ENCODE measurements around the gene NACC2.

Gene NACC2

DNA sequence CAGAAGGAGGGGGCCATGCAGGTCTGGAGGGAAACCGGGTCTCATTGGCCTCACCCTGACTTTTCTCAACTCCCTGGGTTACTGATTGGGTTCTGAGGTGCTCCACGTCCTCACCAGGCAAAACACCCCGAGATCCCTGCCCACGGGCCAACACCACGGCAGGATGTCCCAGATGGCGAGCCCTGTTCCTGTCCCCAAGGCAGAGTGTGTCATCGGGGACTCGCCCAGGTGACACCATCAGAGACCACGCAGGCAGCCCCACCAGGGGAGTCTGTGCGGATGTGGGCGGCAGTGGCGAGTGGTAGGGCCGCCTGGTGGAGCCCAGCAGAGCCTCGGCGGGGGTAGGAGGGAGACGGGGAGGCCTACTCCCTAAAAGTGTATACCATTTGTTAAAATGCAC, 74.9 kb downstream of the NACC2 start:
- no peak for DNase-seq

DNA sequence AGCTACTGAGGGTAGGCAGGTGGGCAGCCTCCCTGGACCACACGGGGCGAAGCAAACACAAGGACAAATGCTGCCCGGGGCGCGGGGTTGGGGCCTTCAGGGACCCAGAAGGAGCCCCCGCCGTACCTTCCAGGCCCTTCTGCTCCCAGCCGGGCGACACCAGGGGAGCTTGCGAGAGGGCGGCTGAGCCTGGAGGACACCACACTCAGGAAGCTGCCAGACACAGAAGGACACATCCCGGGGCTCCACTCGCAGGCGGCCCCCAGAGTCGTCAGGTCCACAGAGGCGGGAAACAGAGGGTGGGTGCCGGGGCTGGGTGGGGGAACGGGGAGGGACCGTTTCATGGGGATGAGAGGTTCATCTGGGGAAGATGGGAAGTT, 75.4 kb downstream of the NACC2 start:
- no peak for DNase-seq

DNA sequence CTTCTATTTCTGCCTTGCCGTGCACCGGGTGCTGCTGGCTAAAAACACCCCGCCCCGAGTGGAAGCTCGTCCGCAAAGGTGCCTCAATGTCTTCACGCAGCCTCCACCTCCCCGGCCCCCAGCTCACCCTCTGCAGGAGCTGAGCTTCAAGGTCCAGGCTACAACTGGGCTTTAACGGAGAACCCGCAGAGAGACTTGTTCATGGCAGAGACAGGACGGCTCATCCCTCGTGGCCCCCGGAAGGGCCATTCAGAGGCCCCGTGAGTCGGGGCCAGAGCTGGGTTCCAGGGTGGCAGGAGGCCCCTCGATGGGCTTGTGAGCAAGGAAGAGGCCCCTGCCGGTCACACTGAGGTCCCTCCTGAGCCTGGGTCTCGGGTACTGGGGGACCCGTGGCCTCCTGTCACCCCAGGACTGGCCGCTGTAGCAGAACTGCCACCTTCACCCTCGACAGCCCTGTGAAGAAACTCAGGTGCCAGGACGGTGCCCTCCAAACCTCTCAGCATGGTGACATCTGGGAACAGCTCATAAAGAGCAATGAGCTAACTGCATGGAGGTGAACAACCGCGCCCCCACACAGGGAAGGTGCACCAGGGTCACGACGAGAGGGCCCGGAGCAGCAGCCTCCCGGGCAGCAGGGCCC, 75.9 kb downstream of the NACC2 start:
- no peak for DNase-seq

DNA sequence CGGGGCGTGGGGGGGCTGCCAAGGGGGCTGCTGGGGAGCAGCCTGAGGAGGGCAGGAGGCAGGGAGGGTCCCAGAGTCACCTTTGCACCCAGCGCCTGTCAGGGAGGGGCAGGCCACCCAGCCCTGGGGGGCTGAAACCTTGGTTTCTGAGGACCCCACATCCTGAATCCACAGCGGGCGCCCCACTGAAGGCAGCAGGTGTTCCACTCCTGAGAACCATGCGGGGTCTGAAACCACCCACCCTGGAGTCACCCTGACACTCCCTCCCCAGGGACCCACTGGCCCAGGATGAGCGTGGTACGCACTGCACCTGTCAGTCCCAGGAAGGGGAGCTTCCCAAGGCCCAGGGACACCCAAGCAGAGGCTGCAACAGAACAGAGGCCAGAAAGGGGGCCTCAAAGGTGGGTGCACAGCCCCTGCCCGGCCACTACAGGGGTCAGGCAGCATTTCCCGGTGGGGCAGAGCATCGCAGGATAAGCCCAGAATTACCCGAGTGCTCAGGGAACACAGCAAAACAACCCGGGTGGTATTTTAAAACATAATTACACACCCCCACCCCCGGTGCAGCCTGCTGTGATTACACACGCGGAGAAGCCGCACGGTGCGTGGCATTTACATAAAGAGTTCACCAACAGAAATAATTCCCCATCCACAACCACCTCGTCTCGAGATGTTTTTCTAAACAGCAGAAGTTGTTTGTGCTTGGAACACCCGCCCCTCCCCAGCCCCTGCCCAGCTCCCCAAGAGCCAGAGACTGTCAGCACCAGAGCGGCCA, 76.6 kb downstream of the NACC2 start:
- DNase-seq: peak; percentile 40

DNA sequence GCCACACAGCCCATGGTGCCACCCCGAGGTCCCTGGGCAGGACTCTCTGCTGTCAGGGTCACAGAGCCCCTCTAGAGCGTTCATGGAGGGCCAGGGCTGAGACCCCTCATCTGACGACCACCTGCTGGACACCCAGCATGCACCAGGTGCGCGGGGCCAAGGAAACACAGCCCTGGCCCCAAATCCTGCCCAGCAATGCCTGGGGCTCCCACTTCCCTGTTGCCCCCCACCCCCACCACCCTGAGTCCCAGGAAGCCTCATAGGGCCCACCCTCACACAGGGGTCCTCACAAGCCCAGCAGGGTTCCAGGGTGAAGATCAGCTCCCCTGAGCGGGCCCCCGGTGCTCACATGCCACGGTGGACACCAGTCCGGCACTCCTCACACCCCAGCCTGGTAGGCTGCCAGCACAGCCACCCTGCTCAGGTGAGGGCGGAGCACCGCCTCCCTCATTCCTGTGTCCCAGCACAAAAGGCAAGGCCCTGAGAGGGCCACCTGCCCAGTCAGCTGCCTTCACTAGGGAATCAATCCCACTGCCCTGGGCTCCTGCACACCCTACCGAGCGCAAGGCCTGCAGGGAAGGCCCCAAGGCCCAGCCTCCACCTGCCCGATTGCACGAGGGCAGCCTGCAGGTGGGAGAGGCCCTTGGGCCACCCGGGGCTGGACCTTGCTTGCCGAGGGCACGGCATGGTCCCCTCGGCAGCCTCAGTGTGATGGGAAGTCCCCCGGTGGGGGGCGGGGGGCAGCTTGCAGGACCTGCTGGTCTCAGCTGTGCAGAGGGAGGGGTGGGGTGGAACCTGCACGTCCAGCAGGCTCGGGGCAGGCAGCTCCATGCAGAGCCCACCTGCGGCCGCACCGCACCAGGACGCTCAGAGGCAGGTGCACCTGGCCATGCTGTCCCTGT, 77.5 kb downstream of the NACC2 start:
- DNase-seq: peak; percentile 16

DNA sequence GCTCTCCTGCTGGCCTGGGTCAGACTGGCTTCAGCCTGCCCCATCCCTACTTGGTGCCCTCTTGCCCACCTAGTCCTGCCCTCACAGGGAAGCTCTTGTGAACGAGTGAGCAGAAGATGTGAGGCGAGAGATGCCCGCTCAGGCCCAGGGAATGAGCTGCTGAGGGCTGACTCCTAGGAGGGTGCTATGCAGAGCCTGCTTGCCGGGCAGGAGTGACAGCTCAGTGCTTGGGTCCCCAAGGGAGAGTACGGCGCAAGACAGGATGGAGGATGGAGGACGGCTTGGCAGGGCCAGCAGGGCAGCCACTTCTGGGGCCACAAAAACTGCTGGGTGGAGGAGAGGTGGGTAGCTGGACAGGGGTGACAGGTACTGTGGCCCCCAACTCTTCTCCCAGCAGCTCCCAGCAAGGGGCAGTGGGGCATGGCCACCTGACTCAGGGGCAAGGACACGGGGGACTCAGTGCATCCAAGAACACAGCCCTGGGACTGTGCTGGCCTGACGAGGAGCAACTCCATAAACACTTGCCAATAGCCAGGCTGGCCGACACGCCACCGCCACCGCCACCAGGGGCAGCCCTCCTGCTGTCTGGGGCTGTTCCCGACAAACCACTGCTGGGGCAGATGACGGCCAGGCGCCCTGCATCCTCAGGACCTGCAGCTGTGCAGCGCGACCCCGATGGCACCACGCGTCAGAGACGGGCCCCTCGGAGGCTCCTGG, 78.4 kb downstream of the NACC2 start:
- no peak for DNase-seq

DNA sequence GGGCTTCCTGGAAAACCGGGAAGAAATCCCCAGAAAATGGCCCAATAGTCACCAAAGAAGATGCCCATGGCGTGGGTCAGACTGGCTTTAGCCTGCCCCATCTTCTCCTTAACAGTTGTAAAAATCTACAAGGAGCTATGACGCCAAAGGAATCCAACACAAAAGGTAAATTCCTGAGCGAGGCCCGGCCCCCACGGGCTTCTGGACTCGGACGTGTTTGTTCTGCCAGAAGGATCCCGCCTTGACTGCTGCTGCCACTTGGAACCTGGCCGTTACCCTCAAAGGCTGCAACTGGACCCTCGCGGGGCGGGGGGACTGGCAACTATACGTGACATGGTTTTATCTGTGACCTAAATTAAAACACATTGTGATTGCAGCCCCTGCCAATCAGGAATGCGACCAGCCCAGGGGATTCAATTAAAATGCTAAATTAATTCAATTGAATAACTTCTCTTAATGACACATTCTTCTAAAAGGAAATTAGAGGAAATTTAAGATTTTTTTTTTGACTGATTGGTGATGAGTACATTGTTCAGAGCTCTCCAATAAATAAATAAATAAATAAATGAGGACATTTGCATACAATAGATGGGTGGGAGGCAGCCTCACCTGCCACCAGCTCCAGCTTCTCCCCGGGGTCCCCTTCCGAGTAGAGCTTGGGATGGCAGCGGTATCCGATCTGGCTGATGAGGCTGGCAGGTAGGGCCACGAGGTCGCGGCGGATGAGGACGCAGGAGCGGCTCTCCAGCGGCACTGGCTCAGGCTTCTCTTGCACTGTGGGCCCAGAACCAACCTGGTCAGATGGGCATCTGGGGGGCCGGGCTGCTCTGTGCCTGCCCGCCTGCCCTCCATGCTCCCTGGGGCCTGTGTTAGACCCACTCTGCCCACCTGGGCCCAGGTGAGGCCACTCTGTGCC, 79.2 kb downstream of the NACC2 start:
- DNase-seq: no peak

DNA sequence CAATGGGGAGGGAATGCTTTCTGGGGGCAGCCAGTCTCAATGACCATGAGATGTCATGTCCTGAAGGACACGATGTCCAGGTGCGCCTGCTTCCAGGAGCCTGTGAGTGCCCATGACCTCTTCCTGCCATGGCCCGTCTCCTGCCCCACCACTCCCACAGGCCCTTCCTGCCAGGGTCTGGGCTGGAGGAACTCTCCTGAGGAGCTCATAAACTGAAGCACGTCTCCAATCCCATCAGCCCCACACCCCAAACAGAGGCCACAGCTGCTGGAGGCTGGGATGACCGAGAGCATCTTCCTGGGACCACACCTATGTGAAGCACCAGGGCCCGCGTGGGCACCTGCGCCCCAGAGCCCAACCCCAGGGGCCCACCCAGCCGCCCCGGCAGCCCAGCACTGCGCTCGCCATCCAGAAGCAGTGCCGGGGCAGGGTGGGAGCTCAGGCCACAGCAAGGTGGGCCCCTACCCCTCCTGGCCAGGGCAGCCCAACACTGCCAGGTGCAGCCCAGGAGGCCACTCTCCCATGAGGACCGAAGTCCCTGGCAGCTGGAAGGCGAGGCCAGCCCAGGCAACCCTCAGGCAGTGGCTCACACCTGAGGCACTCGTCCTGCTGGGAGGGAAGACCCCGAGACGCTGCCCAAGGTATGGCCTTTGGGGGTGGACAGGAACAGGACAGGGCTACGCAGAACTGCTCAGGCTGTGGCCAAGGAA, 80.0 kb downstream of the NACC2 start:
- DNase-seq: no peak

DNA sequence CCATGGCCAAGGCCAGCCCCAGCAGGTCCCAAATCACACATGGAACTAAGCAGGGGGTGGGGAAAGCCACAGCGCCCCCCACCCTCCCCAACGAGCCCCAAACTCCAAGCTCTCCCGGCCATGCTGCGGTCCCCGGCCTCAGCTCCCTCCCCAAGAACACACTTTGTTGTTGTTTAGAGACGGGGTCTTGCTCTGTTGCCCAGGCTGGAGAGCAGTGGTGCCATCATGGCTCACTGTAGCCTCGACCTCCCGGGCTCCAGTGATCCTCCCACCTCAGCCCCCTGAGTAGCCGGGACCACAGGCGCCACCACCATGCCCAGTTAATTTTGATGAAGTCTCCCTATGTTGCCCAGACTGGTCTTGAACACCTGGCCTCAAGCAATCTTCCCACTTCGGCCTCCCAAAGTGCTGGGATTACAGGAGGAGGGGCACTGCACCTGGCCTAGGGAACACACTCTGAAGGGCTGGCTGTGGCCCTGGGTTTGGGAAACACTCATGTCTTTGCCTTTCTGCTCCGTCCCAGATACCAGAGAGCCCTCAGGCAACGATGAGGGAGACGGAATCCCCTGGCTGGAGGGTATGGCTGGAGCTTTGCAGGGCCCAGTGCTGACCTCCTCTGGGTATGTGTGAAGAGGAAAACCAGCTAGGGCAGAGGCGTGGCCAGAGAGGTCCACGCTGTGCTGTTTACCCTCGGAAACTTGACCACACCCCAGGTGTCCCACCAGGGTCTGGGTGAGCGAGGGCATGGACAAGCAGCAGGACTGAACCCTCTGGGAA, 80.8 kb downstream of the NACC2 start:
- DNase-seq: no peak

DNA sequence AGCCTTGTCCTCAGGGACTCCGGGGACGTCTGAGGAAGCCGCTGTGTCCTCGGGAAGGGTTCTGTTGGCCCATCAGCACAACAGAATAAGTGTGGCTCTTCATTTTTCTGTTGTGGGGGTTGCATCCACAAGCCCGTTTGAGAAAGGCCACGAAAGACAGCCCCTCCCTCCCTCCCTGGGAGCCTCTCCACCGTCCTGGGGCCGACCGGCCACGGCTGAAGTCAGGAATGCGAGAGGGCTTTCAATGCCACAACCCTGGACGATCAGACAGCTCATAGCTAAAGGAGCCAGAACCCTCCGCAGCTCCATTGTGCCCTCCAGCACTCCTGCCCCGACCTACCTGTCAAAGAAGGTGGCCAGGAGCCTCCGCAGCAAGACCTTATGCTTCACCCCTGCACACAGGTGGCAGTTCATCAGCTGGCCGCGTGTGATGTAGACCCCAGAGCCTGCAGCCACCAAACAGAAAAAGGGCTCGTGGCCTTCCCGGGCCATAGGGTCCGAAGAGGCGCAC, 81.5 kb downstream of the NACC2 start:
- DNase-seq: no peak

DNA sequence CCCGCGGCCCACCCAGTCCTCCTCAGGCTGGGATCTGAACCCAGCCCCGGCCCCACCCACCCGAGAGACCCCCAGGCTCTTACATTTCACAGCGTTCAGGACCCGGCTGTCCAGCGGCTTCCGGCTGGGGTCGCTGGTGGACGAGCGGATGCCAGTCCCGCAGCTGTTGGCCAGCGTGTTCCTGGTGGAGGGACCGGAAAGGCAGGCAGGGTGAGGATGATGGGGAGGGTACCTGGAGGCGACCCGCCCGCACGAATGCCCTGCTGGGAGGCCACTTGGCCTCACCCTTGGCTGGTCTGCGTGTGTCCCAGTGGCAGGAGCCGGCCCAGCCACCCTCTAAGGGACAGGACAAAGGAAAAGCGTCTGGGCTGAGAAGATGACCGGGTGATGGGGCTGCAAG, 82.0 kb downstream of the NACC2 start:
- DNase-seq: no peak

DNA sequence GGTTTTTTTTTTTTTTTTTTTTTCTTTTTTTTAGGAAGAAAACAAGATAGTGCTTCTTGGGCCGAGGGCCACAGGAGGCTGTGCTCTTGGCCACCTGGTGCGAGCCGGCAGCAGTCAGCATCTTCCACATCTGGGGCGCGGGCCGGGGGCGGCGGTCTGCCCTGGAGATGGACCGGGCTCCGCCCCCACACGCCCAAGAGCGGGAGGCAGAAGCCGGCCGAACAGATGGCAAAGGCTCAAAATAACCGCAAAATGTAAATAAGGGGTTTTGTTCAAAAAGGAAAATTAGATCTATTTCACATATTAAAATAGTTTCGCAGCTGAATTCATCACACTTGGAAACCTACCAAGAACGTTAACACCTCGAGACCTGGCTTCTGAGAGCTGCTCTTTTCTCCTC, 82.4 kb downstream of the NACC2 start:
- DNase-seq: peak; percentile 47

DNA sequence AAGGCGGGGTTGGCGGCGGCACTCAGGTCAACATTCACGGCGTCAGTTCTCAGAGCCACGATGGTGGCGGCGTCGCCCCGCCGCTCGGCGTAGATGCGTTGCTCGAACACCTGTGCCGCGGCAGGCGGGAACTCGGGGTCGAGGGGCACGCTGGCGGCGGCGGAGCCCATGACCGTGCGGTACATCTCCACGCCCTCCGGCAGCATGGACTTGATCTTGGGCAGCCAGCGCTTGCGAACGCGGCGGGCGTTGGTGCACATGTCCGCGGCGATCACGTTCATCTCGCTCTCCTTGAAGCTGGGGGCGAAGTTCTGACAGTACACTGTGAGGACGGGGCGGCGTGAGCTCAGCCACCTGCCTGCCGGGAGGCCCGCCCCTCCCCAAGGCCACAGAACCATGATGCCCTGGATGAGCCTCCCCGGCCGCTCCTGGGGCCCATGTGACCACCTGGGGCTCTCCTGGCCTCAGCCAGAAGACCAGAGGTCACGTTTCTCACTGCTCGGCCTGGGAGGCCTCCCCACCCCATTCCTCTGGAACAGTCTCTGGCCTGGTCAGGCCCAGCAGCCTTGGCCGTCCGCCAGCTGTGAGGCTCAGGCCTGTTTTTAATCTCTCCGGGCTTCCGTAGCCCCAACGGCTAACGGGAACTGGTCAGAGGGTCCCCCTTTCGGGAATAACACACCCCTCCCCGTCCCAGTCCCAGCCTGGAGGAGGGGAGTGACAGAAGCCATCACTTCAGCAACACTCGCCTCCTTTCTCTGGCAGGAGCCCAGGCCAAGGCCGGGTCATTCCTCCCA, 83.2 kb downstream of the NACC2 start:
- DNase-seq: no peak

DNA sequence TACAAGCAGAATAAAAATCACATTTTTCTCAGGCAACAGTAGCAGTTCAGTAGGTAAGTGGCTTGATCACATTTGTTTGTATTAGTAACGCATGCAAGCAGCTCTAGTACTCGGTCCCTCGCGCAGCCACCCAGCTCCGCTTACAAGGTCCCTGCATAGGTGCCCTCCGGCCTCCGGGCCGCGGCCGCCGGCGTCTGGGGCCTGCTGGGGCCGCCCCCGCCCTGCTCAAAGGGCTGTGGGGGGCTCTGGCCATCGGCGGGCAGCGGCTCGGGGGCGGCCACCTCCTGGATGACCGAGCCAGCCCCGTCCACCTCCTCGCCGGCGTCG, 83.8 kb downstream of the NACC2 start:
- DNase-seq: no peak

DNA sequence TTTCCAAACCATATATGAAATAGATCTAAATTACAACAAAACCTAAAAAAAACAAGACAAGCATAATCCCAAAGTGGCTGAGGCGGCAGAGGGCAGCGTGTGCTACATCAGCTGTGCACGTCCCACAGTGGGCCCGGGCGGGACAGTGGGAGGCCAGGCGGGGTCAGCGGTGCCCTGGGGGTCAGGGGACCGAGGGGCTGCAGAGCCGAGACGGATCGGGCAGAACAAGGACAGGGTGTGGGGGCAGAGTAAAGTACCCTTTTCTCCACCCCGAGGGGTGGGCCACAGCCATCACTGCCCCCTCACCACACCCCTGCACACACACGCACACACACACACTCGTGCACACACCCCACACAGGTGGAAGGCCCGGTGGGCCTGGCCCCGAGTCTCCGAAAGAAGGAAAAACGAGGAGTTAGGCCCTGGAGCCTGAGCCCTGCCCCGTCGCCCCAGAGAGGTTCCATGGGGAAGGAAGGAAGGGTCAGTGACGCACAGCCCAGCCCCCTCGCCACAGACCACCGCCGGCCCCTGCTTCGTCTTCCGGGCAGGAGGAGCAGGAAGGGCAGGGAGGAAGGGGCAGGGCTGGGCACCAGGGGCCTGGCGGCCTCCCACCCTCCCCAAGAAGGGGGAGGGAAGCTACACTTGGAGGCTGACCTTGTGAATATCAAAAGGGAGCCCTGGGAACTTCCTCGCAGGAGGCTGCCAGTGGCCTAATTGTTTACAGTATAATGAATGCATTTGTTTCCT, 84.3 kb downstream of the NACC2 start:
- no peak for DNase-seq

DNA sequence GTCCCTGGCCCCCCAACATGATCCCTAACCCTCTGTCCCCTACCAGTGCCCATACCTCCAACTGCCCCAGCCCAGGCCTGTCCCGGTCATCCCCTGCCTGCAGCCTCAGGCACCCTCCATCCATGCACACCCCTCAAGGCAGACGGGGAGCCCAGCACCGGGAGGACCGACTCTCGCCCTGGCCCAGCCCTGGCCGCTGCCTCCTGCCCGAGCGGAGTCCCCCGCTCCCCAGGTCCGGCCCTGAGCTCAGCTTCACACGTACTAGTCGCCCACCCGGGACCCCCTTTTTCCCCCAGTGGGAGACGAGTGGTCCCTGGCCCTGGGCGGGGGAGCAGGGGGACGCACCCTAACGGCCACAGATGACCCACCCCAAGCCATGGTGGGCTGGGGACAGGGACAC, 84.9 kb downstream of the NACC2 start:
- no peak for DNase-seq

DNA sequence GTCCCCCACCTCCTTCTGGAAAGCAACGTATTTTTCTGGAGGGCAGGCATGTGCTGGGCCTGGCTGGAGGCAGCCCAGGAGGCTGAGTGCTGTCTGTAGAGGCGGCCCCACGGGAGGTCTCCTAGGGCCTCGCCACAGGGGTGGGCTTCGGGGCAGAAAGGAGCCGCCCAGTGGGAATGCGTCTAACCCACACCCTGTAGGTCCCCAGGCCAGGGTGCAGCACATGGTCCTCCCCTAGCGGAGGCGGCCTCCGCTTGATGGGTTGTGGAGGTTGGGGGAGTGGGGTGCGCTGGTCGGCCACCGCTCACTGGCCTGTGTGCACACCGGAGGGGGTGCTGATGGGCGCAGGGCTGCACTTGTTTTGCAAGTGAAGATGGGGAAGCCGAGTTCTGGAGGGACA, 85.6 kb downstream of the NACC2 start:
- DNase-seq: no peak

DNA sequence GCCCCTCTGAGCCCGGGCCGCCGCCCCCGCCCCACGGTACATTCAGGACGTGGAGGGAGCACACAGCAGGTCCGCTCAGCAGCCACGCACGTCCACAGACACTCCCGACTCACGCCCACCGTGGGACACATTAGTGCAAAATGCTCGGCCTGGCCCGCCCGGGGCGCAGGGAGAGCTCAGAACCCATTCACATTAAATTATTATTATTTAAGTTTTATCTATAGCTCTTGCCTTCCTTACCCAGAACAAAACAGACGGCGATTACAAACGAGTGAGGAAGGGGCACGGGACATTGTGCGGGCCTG, 86.4 kb downstream of the NACC2 start:
- DNase-seq: no peak
